ENCODE results near the gene EIF4G1. TPM values are rescaled to one million over a fixed set of nuclear protein-coding genes. Genes with fewer than 3 reads are reported as not detected.
A peak's percentile ranks its signal among the peaks of the same experiment; 100 is the strongest.

Gene EIF4G1
- total RNA-seq, 1 donor from 2014 or later: 490 TPM

DNA sequence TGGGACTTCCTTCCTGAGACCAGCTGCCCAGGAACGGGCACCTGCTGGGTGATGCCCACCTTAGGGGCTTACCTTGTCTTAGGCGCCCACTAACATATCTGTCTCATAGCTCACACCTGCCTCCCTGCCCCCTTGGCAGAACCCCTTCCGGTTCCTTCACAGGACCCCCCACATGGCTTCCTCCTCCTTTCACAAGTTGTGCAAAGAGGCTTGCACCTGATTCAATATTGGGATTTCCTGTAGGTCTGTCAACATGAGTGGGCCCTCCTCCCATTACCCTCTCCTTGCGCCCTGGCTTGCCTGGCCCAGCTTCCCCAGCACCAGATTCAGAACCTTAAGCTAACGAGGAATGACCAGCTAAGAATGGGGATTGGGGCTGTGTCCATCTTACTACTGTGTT, 63.0 kb downstream of the EIF4G1 start:
- no peaks in the 10 kb centered on the region for H3K79me2 ChIP-seq (ENCODE audit: insufficient read depth, low read length)
- Mint-ChIP-seq H3K4me3 (ENCODE audit: unreplicated experiment) (no peak overlapping the region), H3K4me1 (ENCODE audit: low read depth, unreplicated experiment) (peaks cover 25% of the 10 kb centered on the region), H3K36me3 (ENCODE audit: low read depth, unreplicated experiment) (peaks cover 4% of the 10 kb centered on the region), H3K9me3 (ENCODE audit: unreplicated experiment) (no peaks in the 10 kb centered on the region), H3K27me3 (ENCODE audit: low read depth, unreplicated experiment) (peaks cover 44% of the 10 kb centered on the region), H3K27ac (ENCODE audit: unreplicated experiment) (no peak overlapping the region)
- peaks cover 9% of the 10 kb centered on the region for H3K4me1 ChIP-seq (ENCODE audit: insufficient read depth, low read length)
- H3K4me3 ChIP-seq (ENCODE audit: insufficient read depth, low read depth, low read length): no peak overlapping the region
- no peak overlapping the region for H3K27ac ChIP-seq (ENCODE audit: low read depth, low read length)
- FAIRE-seq (no peak), DNase-seq (ENCODE audit: low read depth) (no peak)
- TF ChIP-seq, protein P1, sequence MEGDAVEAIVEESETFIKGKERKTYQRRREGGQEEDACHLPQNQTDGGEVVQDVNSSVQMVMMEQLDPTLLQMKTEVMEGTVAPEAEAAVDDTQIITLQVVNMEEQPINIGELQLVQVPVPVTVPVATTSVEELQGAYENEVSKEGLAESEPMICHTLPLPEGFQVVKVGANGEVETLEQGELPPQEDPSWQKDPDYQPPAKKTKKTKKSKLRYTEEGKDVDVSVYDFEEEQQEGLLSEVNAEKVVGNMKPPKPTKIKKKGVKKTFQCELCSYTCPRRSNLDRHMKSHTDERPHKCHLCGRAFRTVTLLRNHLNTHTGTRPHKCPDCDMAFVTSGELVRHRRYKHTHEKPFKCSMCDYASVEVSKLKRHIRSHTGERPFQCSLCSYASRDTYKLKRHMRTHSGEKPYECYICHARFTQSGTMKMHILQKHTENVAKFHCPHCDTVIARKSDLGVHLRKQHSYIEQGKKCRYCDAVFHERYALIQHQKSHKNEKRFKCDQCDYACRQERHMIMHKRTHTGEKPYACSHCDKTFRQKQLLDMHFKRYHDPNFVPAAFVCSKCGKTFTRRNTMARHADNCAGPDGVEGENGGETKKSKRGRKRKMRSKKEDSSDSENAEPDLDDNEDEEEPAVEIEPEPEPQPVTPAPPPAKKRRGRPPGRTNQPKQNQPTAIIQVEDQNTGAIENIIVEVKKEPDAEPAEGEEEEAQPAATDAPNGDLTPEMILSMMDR (IDR thresholded peaks at IDR 0.05; ENCODE audit: insufficient read depth, low read depth, low read length): no peak
- no peak for TF ChIP-seq EZH2 (IDR thresholded peaks at IDR 0.05; ENCODE audit: insufficient read depth, low read length)
- no peaks in the 10 kb centered on the region for H4K20me1 ChIP-seq (ENCODE audit: insufficient read depth, low read length)
- no peaks in the 10 kb centered on the region for H3K36me3 ChIP-seq (ENCODE audit: insufficient read depth, low read length)
- no peaks in the 10 kb centered on the region for H3K9me3 ChIP-seq (ENCODE audit: insufficient read depth, low read depth, low read length)
- H2AFZ ChIP-seq (ENCODE audit: low read depth, low read length): no peak overlapping the region
- peaks cover 50% of the 10 kb centered on the region for H3K27me3 ChIP-seq (ENCODE audit: insufficient read depth, low read length)
- no peak overlapping the region for H3K4me2 ChIP-seq (ENCODE audit: low read length)
- no peak overlapping the region for H3K9ac ChIP-seq (ENCODE audit: low read length)

DNA sequence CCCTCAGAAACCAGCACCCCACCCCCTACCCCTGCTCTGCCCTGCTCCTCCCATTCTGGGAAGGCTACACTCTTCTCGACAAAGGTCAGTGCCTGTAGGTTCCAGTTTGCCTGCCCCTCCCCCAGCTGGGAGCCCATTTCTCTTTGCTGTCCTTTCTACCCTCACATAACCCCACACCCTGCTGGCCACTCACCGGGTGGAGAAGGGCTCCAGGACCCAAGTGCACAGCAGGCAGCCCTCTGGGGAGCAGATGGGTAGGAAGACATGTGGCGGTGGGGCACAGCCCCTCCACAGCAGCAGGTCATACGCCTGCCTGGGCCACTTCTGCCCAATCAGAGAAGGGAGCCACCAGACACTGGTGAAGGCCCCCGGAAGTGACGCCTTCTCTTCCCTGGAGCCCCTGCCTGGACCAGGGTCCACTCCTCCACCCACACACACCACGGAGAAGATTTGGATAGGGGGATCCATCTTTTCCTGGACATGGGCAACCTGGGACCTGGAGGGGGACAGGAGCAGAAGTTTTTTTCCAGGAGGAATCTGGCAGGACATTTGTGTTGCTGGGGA, 63.6 kb downstream of the EIF4G1 start, which contains the start of gene THPO:
TSS of gene THPO (minus strand) at position 326 of the 564 bp plus-strand sequence. CDS start 1,948 bp downstream, outside the sequence.
- Histone ChIP-seq H3K79me2 (ENCODE audit: insufficient read depth, low read length) (no peaks in the 10 kb centered on the region), H2AFZ (ENCODE audit: low read depth, low read length) (no peak within 1 kb of the TSS), H3K4me3 (ENCODE audit: insufficient read depth, low read depth, low read length) (no peak within 1 kb of the TSS), H3K27me3 (ENCODE audit: insufficient read depth, low read length) (peaks cover 50% of the 10 kb centered on the region), H4K20me1 (ENCODE audit: insufficient read depth, low read length) (no peaks in the 10 kb centered on the region), H3K27ac (ENCODE audit: low read depth, low read length) (no peak within 1 kb of the TSS), H3K4me2 (ENCODE audit: low read length) (no peak within 1 kb of the TSS), H3K9me3 (ENCODE audit: insufficient read depth, low read depth, low read length) (no peaks in the 10 kb centered on the region), H3K4me1 (ENCODE audit: insufficient read depth, low read length) (peaks cover 9% of the 10 kb centered on the region), H3K36me3 (ENCODE audit: insufficient read depth, low read length) (no peaks in the 10 kb centered on the region), H3K9ac (ENCODE audit: low read length) (no peak within 1 kb of the TSS)
- Mint-ChIP-seq H3K4me3 (ENCODE audit: unreplicated experiment) (peak within 1 kb of the TSS; percentile 80), H3K27ac (ENCODE audit: unreplicated experiment) (peak within 1 kb of the TSS; percentile 62), H3K4me1 (ENCODE audit: low read depth, unreplicated experiment) (peaks cover 24% of the 10 kb centered on the region), H3K9me3 (ENCODE audit: unreplicated experiment) (no peaks in the 10 kb centered on the region), H3K27me3 (ENCODE audit: low read depth, unreplicated experiment) (peaks cover 48% of the 10 kb centered on the region), H3K36me3 (ENCODE audit: low read depth, unreplicated experiment) (peaks cover 4% of the 10 kb centered on the region)
- no peak for DNase-seq (ENCODE audit: low read depth)
- TF ChIP-seq, protein P1 (IDR thresholded peaks at IDR 0.05; ENCODE audit: insufficient read depth, low read depth, low read length): no peak
- TF ChIP-seq EZH2 (IDR thresholded peaks at IDR 0.05; ENCODE audit: insufficient read depth, low read length): no peak
- FAIRE-seq: no peak

DNA sequence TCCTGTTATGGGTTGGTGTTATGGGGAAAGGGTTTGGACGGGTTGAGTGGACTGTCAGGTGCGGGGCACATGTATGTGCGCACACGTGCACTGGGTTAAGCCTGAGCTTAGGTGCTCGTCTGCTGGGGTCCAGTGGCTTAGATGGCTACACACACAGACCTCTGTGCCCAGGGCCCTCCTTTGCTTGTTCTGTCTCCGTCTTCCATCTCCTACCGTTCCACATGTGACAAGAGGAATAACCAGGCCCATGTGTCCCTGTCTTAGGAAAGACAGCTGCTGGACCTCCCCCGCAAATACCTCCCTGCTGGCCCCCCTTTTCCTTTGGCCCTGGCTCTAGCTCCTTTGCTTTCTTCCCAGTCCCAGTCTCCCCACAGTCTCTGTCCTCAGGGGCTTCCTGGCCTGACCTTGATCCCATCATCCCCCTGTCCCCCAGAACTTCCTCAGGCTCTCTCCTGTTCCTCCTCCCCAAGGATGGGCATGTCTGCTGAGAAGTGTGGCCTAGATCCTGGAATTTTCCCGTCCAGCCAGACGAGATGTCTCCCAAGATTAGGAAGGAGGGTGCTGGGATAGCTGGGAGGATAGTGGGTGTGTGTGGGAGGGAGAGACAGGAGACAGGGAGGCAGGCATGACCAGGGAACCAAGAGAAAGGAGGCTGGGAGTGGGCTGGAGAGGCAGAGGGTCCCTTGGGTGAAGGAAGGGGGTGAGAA, 64.4 kb downstream of the EIF4G1 start:
- no peak for TF ChIP-seq EZH2 (IDR thresholded peaks at IDR 0.05; ENCODE audit: insufficient read depth, low read length)
- TF ChIP-seq, protein P1 (IDR thresholded peaks at IDR 0.05; ENCODE audit: insufficient read depth, low read depth, low read length): no peak
- no peak overlapping the region for H3K4me3 ChIP-seq (ENCODE audit: insufficient read depth, low read depth, low read length)
- FAIRE-seq (no peak), DNase-seq (ENCODE audit: low read depth) (no peak)
- peak overlapping the region; percentile 50 for H3K27ac Mint-ChIP-seq (ENCODE audit: unreplicated experiment)
- no peak overlapping the region for H3K27ac ChIP-seq (ENCODE audit: low read depth, low read length)
- H3K36me3 Mint-ChIP-seq (ENCODE audit: low read depth, unreplicated experiment): peaks cover 4% of the 10 kb centered on the region
- no peaks in the 10 kb centered on the region for H3K79me2 ChIP-seq (ENCODE audit: insufficient read depth, low read length)
- peak overlapping the region; percentile 80 for H3K4me3 Mint-ChIP-seq (ENCODE audit: unreplicated experiment)
- peaks cover 54% of the 10 kb centered on the region for H3K27me3 Mint-ChIP-seq (ENCODE audit: low read depth, unreplicated experiment)
- H3K27me3 ChIP-seq (ENCODE audit: insufficient read depth, low read length): peaks cover 50% of the 10 kb centered on the region
- no peak overlapping the region for H3K4me2 ChIP-seq (ENCODE audit: low read length)
- H3K9me3 Mint-ChIP-seq (ENCODE audit: unreplicated experiment): no peaks in the 10 kb centered on the region
- H3K9me3 ChIP-seq (ENCODE audit: insufficient read depth, low read depth, low read length): no peaks in the 10 kb centered on the region
- no peak overlapping the region for H3K9ac ChIP-seq (ENCODE audit: low read length)
- H2AFZ ChIP-seq (ENCODE audit: low read depth, low read length): no peak overlapping the region
- peaks cover 5% of the 10 kb centered on the region for H3K4me1 ChIP-seq (ENCODE audit: insufficient read depth, low read length)
- H3K36me3 ChIP-seq (ENCODE audit: insufficient read depth, low read length): no peaks in the 10 kb centered on the region
- H3K4me1 Mint-ChIP-seq (ENCODE audit: low read depth, unreplicated experiment): peaks cover 18% of the 10 kb centered on the region
- no peaks in the 10 kb centered on the region for H4K20me1 ChIP-seq (ENCODE audit: insufficient read depth, low read length)

All from astrocyte (in vitro differentiated cells and primary cell).